HepG2 (cell line): ENCODE results near the gene TUBGCP4. TPM values are rescaled to one million over a fixed set of nuclear protein-coding genes. Genes with fewer than 3 reads are reported as not detected.

Source experiments
- BRD4 ChIP-seq: sonication (generic); formaldehyde crosslinking; IDR thresholded peaks from 2 replicates; pipeline ENCODE4 v1.4.0; 2020; ENCODE audit warnings: missing genetic modification reagents
- CERS6 ChIP-seq: sonication (generic); formaldehyde crosslinking; IDR thresholded peaks from 2 replicates; pipeline ENCODE4 v1.5.0; 2020; ENCODE audit warnings: missing genetic modification reagents
- E2F2 ChIP-seq: sonication (generic); formaldehyde crosslinking; IDR thresholded peaks from 2 replicates; pipeline ENCODE4 v1.4.0; 2020; ENCODE audit warnings: missing genetic modification reagents, borderline replicate concordance
- FOSL1 ChIP-seq: sonication (generic); formaldehyde crosslinking; IDR thresholded peaks from 2 replicates; pipeline ENCODE4 v1.9.0; 2021; ENCODE audit warnings: missing genetic modification reagents, borderline replicate concordance
- KDM1A ChIP-seq: IDR thresholded peaks from 2 replicates; pipeline ENCODE4 v1.6.1; 2016; ENCODE audit warnings: missing compliant biosample characterization
- KLF9 ChIP-seq: IDR thresholded peaks from 2 replicates; pipeline ENCODE4 v1.6.1; 2016; ENCODE audit warnings: low read depth
- NCOR1 ChIP-seq: fragments of 200-600 bp; sonication (generic); IDR thresholded peaks from 2 replicates; pipeline ENCODE4 v1.7.0; 2017; ENCODE audit warnings: antibody characterized with exemption, low read length, borderline replicate concordance
- NFIC ChIP-seq: IDR thresholded peaks from 2 replicates; pipeline ENCODE4 v1.6.1; 2012; ENCODE audit warnings: mild to moderate bottlenecking, low read length, inconsistent platforms
- NFYC ChIP-seq: IDR thresholded peaks from 2 replicates; pipeline ENCODE4 v1.6.1; 2016; ENCODE audit warnings: missing genetic modification reagents, missing compliant biosample characterization
- PRDM4 ChIP-seq: sonication (generic); formaldehyde crosslinking; IDR thresholded peaks from 2 replicates; pipeline ENCODE4 v1.9.0; 2021; ENCODE audit warnings: missing genetic modification reagents, borderline replicate concordance
- RARA ChIP-seq: IDR thresholded peaks from 2 replicates; pipeline ENCODE4 v1.6.1; 2016; ENCODE audit warnings: missing genetic modification reagents, missing compliant biosample characterization
- RELA ChIP-seq: sonication (generic); formaldehyde crosslinking; IDR thresholded peaks from 2 replicates; pipeline ENCODE4 v1.4.0; 2020; ENCODE audit warnings: missing genetic modification reagents
- RXRA ChIP-seq: sonication (generic); formaldehyde crosslinking; IDR thresholded peaks from 2 replicates; pipeline ENCODE4 v1.5.1; 2020; ENCODE audit warnings: missing genetic modification reagents
- SAP130 ChIP-seq: IDR thresholded peaks from 2 replicates; pipeline ENCODE4 v1.6.1; 2016; ENCODE audit warnings: low read depth
- TBP ChIP-seq: sonication (generic); formaldehyde crosslinking; IDR thresholded peaks from 2 replicates; pipeline ENCODE4 v1.5.0; 2020; ENCODE audit warnings: missing genetic modification reagents
- ZBTB33 ChIP-seq: sonication (generic); formaldehyde crosslinking; IDR thresholded peaks from 2 replicates; pipeline ENCODE4 v1.4.0; 2020; ENCODE audit warnings: missing genetic modification reagents
- ZBTB38 ChIP-seq: sonication (generic); formaldehyde crosslinking; IDR thresholded peaks from 2 replicates; pipeline ENCODE4 v1.5.1; 2020; ENCODE audit warnings: mild to moderate bottlenecking, missing genetic modification reagents
- ZFP36L2 ChIP-seq: sonication (generic); formaldehyde crosslinking; IDR thresholded peaks from 2 replicates; pipeline ENCODE4 v1.4.0; 2020; ENCODE audit warnings: missing genetic modification reagents
- ZNF143 ChIP-seq: sonication (generic); formaldehyde crosslinking; IDR thresholded peaks from 2 replicates; pipeline ENCODE4 v1.4.0; 2020; ENCODE audit warnings: missing genetic modification reagents
- ZNF367 ChIP-seq: sonication (generic); formaldehyde crosslinking; IDR thresholded peaks from 2 replicates; pipeline ENCODE4 v1.4.0; 2020; ENCODE audit warnings: missing genetic modification reagents, borderline replicate concordance
- ZNF382 ChIP-seq: sonication (generic); formaldehyde crosslinking; IDR thresholded peaks from 2 replicates; pipeline ENCODE4 v1.5.0; 2020; ENCODE audit warnings: missing genetic modification reagents, mild to moderate bottlenecking, borderline replicate concordance
- ZNF484 ChIP-seq: sonication (generic); formaldehyde crosslinking; IDR thresholded peaks from 2 replicates; pipeline ENCODE4 v1.5.1; 2020; ENCODE audit warnings: mild to moderate bottlenecking, low read depth, missing genetic modification reagents, borderline replicate concordance
- ZNF512 ChIP-seq: sonication (generic); formaldehyde crosslinking; IDR thresholded peaks from 2 replicates; pipeline ENCODE4 v1.4.0; 2020; ENCODE audit warnings: mild to moderate bottlenecking, missing genetic modification reagents
- polyA plus RNA-seq, 8 experiments: library from polyadenylated mRNA; depleted of rRNA in 3 of 8; stranded (reverse) in 7 of 8; unstranded in 1 of 8; fragments of >200 nt; fragmentation: Illumina TruSeq in 4 of 8; extraction: Trizol in 4 of 8; gene quantifications; 2 replicates each; pipeline versions ENCODE4 v1.2.1 to v1.2.3, GENCODE V29; 2011 to 2016; ENCODE audit warnings: low read depth in 4 of 8, missing spikeins in 1 of 8, mixed read lengths in 1 of 8; ENCODE audit not compliant: insufficient read depth in 1 of 8
- total RNA-seq, 5 experiments: library from RNA; depleted of rRNA; stranded (reverse); fragments of >200 nt; fragmentation: Illumina TruSeq; extraction: Trizol; gene quantifications; 2 replicates each; pipeline ENCODE4 v1.2.3, GENCODE V29; 2016; ENCODE audit warnings: low read depth in 1 of 5

TUBGCP4 gene
- total and polyA plus RNA-seq, 2 of the 13 experiments (the other 11 are each of a cell fraction or from before 2014, with no cell fraction given), result 15.0 to 20.5 TPM

- TF ChIP-seq ZBTB33, result peak; percentile 21; the same call in 1 of the 2 replicates
- TF ChIP-seq KDM1A (CRISPR knock-in tag), result no peak
- no peak for TF ChIP-seq ZFP36L2 (CRISPR knock-in tag)
- peak; percentile 55; the same call in 1 of the 2 replicates for TF ChIP-seq BRD4
- no peak for TF ChIP-seq FOSL1 (CRISPR knock-in tag)
- TF ChIP-seq SAP130 (CRISPR knock-in tag), result no peak
- TF ChIP-seq ZNF512 (CRISPR knock-in tag), result no peak
- TF ChIP-seq ZNF382 (CRISPR knock-in tag), result no peak
- no peak for TF ChIP-seq RXRA (CRISPR knock-in tag)
- TF ChIP-seq ZBTB38 (CRISPR knock-in tag), result peak; percentile 78
- TF ChIP-seq PRDM4 (CRISPR knock-in tag), result 0 out of 2 replicates have a peak, but pooled peaks have one; percentile 6
- TF ChIP-seq ZNF367, result peak; percentile 2; the same call in 1 of the 2 replicates
- TF ChIP-seq RELA (CRISPR knock-in tag), result no peak
- 0 out of 2 replicates have a peak, but pooled peaks have one; percentile 50 for TF ChIP-seq TBP (CRISPR knock-in tag)
- TF ChIP-seq E2F2 (CRISPR knock-in tag), result no peak
- no peak for TF ChIP-seq NCOR1
- no peak for TF ChIP-seq RARA (CRISPR knock-in tag)
- 0 out of 2 replicates have a peak, but pooled peaks have one; percentile 50 for TF ChIP-seq CERS6 (CRISPR knock-in tag)
- TF ChIP-seq ZNF143, result no peak
- no peak for TF ChIP-seq NFYC (CRISPR knock-in tag)
- TF ChIP-seq ZNF484 (CRISPR knock-in tag), result no peak
- no peak for TF ChIP-seq KLF9 (CRISPR knock-in tag)
- no peak for TF ChIP-seq NFIC
Measured at GRCh38 chr15:43329217-43329959, 41.5 kb upstream of the TUBGCP4 start (continued).
